GM23338 (cell line): Measurements from ENCODE around the gene MSH4. TPM values are rescaled to one million over a fixed set of nuclear protein-coding genes. Genes with fewer than 3 reads are reported as not detected.
"Not testable (repeated sequence)": the region's sequence is repeated elsewhere in the genome, so short reads cannot be mapped to it uniquely, and the experiment has no call there.

Source experiments
- ATAC-seq: fragments of 200-7000 bp; cut with Tn5 transposase; 3 replicates; pipeline ENCODE4 v1.9.1; 2020
- DNase-seq: peaks from one replicate; pipeline ENCODE4 v3.0.0-alpha.2; 2015; ENCODE audit warnings: low spot score
- H2AFZ ChIP-seq: fragments of 200-600 bp; sonication (generic); 2 replicates; pipeline ENCODE4 v1.8.0; 2016; ENCODE audit warnings: antibody characterized with exemption, mild to moderate bottlenecking, moderate library complexity
- H3F3A ChIP-seq: fragments of 200-600 bp; sonication (generic); replicated peaks from 2 replicates; pipeline ENCODE4 v1.8.0; 2017; ENCODE audit warnings: antibody characterized with exemption, mixed run types, low read depth
- H3K27ac ChIP-seq: fragments of 200-600 bp; sonication (generic); 2 replicates; pipeline ENCODE4 v1.6.1; 2016; ENCODE audit warnings: low read depth
- H3K27me3 ChIP-seq: fragments of 200-600 bp; sonication (generic); 2 replicates; pipeline ENCODE4 v1.8.0; 2016; ENCODE audit warnings: mild to moderate bottlenecking, mixed run types, moderate library complexity; ENCODE audit not compliant: insufficient read depth
- H3K36me3 ChIP-seq: fragments of 200-600 bp; sonication (generic); 2 replicates; pipeline ENCODE4 v1.8.0; 2016; ENCODE audit warnings: mild to moderate bottlenecking; ENCODE audit not compliant: insufficient read depth
- H3K4me1 ChIP-seq: fragments of 200-600 bp; sonication (generic); 2 replicates; pipeline ENCODE4 v1.8.0; 2016; ENCODE audit warnings: mild to moderate bottlenecking, moderate library complexity; ENCODE audit not compliant: insufficient read depth
- H3K4me2 ChIP-seq: fragments of 200-600 bp; sonication (generic); 2 replicates; pipeline ENCODE4 v1.7.1; 2017; ENCODE audit warnings: mixed run types
- H3K4me3 ChIP-seq: fragments of 200-600 bp; sonication (generic); 2 replicates; pipeline ENCODE4 v1.6.1; 2016; ENCODE audit warnings: mixed run types
- H3K79me2 ChIP-seq: fragments of 200-600 bp; sonication (generic); replicated peaks from 2 replicates; pipeline ENCODE4 v1.8.0; 2017; ENCODE audit warnings: mild to moderate bottlenecking; ENCODE audit not compliant: insufficient read depth
- H3K9me2 ChIP-seq: fragments of 200-600 bp; sonication (generic); 2 replicates; pipeline ENCODE4 v1.8.0; 2017; ENCODE audit not compliant: insufficient read depth
- H4K20me1 ChIP-seq: fragments of 200-600 bp; sonication (generic); replicated peaks from 2 replicates; pipeline ENCODE4 v1.8.0; 2017; ENCODE audit warnings: mild to moderate bottlenecking; ENCODE audit not compliant: insufficient read depth
- H3K27ac Mint-ChIP-seq: 2 replicates; pipeline ENCODE4 v1.8.0; 2020; ENCODE audit warnings: inconsistent platforms, mild to moderate bottlenecking, moderate library complexity, mixed read lengths
- H3K27me3 Mint-ChIP-seq: 3 replicates; pipeline ENCODE4 v1.8.0; 2022; ENCODE audit warnings: low read depth, mild to moderate bottlenecking, moderate library complexity, mixed read lengths, inconsistent platforms; ENCODE audit not compliant: insufficient read depth, poor library complexity
- H3K36me3 Mint-ChIP-seq: 3 replicates; pipeline ENCODE4 v1.8.0; 2021; ENCODE audit warnings: low read depth, mild to moderate bottlenecking, inconsistent platforms, moderate library complexity, mixed read lengths
- H3K4me1 Mint-ChIP-seq: 3 replicates; pipeline ENCODE4 v1.8.0; 2020; ENCODE audit warnings: mild to moderate bottlenecking, inconsistent platforms, mixed read lengths
- H3K4me3 Mint-ChIP-seq: 3 replicates; pipeline ENCODE4 v1.8.0; 2021; ENCODE audit warnings: moderate library complexity, mild to moderate bottlenecking, inconsistent platforms, mixed read lengths
- H3K9me3 Mint-ChIP-seq: 3 replicates; pipeline ENCODE4 v1.8.0; 2020; ENCODE audit warnings: moderate library complexity, mild to moderate bottlenecking, inconsistent platforms, mixed read lengths
- CREB1 ChIP-seq: fragments of 250-450 bp; sonication (Bioruptor Pico); IDR thresholded peaks from 2 replicates; pipeline ENCODE4 v1.5.0; 2020; ENCODE audit warnings: low read depth, mild to moderate bottlenecking, moderate library complexity
- EZH2phosphoT487 ChIP-seq: fragments of 200-600 bp; sonication (generic); IDR thresholded peaks from one replicate; pipeline ENCODE4 v1.8.1; 2018; ENCODE audit warnings: antibody characterized with exemption; ENCODE audit not compliant: unreplicated experiment
- NANOG ChIP-seq: IDR thresholded peaks from 2 replicates; pipeline ENCODE4 v1.6.1; 2016; ENCODE audit warnings: antibody characterized with exemption, borderline replicate concordance
- POLR2AphosphoS5 ChIP-seq: IDR thresholded peaks from 2 replicates; pipeline ENCODE4 v1.6.1; 2016; ENCODE audit warnings: antibody characterized with exemption, low read depth
- polyA plus RNA-seq: library from polyadenylated mRNA; unstranded; fragments of >200 nt; fragmentation: Nextera tagmentation; extraction: Ambion mirVana; gene quantifications from 2 replicates; pipeline ENCODE4 v1.2.1, GENCODE V29; 2016
- total RNA-seq: library from RNA; depleted of rRNA; stranded (reverse); fragments of >200 nt; shearing (Covaris generic); gene quantifications from 2 replicates; pipeline ENCODE4 v1.2.3, GENCODE V29; 2014
- TF ChIP-seq, protein P1 (sequence below): fragments of 250-450 bp; sonication (Bioruptor Pico); IDR thresholded peaks from 2 replicates; pipeline ENCODE4 v1.5.0; 2020; ENCODE audit warnings: mild to moderate bottlenecking, moderate library complexity

Gene MSH4
- total and polyA plus RNA-seq, 2 experiments from 2014 or later: 0.10 to 0.24 TPM

DNA sequence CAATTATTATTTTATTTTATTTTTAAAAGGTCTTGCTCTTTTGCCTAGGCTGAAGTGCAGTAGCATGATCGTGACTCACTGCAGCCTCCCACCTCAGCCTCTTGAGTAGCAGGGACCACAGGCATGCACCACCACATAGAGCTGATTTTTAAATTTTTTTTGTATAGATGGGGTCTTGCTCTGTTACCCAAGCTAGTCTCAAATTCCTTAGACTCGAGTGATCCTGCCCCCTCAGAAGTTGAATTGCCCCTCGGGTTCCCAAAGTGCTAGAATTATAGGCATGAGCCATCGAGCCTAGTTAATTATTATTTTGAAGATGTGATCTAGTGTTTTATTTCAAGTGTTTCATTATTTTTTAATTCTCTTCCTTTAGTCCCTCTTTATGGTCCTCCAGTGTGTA lies 12.2 kb downstream of the MSH4 start (continued):
- TF ChIP-seq, protein P1, sequence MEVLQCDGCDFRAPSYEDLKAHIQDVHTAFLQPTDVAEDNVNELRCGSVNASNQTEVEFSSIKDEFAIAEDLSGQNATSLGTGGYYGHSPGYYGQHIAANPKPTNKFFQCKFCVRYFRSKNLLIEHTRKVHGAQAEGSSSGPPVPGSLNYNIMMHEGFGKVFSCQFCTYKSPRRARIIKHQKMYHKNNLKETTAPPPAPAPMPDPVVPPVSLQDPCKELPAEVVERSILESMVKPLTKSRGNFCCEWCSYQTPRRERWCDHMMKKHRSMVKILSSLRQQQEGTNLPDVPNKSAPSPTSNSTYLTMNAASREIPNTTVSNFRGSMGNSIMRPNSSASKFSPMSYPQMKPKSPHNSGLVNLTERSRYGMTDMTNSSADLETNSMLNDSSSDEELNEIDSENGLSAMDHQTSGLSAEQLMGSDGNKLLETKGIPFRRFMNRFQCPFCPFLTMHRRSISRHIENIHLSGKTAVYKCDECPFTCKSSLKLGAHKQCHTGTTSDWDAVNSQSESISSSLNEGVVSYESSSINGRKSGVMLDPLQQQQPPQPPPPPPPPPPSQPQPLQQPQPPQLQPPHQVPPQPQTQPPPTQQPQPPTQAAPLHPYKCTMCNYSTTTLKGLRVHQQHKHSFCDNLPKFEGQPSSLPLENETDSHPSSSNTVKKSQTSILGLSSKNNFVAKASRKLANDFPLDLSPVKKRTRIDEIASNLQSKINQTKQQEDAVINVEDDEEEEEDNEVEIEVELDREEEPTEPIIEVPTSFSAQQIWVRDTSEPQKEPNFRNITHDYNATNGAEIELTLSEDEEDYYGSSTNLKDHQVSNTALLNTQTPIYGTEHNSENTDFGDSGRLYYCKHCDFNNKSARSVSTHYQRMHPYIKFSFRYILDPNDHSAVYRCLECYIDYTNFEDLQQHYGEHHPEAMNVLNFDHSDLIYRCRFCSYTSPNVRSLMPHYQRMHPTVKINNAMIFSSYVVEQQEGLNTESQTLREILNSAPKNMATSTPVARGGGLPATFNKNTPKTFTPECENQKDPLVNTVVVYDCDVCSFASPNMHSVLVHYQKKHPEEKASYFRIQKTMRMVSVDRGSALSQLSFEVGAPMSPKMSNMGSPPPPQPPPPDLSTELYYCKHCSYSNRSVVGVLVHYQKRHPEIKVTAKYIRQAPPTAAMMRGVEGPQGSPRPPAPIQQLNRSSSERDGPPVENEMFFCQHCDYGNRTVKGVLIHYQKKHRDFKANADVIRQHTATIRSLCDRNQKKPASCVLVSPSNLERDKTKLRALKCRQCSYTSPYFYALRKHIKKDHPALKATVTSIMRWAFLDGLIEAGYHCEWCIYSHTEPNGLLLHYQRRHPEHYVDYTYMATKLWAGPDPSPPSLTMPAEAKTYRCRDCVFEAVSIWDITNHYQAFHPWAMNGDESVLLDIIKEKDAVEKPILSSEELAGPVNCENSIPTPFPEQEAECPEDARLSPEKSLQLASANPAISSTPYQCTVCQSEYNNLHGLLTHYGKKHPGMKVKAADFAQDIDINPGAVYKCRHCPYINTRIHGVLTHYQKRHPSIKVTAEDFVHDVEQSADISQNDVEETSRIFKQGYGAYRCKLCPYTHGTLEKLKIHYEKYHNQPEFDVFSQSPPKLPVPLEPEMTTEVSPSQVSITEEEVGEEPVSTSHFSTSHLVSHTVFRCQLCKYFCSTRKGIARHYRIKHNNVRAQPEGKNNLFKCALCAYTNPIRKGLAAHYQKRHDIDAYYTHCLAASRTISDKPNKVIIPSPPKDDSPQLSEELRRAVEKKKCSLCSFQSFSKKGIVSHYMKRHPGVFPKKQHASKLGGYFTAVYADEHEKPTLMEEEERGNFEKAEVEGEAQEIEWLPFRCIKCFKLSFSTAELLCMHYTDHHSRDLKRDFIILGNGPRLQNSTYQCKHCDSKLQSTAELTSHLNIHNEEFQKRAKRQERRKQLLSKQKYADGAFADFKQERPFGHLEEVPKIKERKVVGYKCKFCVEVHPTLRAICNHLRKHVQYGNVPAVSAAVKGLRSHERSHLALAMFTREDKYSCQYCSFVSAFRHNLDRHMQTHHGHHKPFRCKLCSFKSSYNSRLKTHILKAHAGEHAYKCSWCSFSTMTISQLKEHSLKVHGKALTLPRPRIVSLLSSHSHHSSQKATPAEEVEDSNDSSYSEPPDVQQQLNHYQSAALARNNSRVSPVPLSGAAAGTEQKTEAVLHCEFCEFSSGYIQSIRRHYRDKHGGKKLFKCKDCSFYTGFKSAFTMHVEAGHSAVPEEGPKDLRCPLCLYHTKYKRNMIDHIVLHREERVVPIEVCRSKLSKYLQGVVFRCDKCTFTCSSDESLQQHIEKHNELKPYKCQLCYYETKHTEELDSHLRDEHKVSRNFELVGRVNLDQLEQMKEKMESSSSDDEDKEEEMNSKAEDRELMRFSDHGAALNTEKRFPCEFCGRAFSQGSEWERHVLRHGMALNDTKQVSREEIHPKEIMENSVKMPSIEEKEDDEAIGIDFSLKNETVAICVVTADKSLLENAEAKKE (CRISPR knock-in tag): no peak
- TF ChIP-seq NANOG (no peak), POLR2AphosphoS5 (no peak), EZH2phosphoT487 (no peak), CREB1 (no peak)

DNA sequence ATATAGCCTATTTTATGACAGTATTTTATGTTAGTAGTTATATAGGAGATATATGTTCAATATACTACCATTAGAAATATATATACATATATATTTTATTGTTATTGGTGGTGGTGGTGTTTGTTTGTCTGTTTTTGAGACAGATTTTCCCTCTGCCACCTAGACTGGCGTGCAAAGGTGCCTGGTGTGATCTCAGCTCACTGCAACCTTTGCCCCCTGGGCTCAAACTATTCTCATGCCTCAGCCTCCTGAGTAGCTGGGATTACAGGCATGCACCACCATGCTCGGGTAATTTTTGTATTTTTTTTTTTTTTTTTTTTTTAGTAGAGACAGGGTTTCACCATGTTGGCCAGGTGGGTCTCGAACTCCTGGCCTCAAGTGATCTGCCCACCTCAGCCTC lies 13.4 kb downstream of the MSH4 start:
- H3K9me2 ChIP-seq, H3K4me2 ChIP-seq, H3F3A ChIP-seq, H3K4me1 Mint-ChIP-seq, H3K79me2 ChIP-seq, ATAC-seq, H3K27ac ChIP-seq, H3K4me1 ChIP-seq, H3K27me3 Mint-ChIP-seq, H3K9me3 Mint-ChIP-seq, DNase-seq, H3K4me3 Mint-ChIP-seq, H3K36me3 ChIP-seq, H3K27me3 ChIP-seq, H2AFZ ChIP-seq, H3K27ac Mint-ChIP-seq, H3K4me3 ChIP-seq, H3K36me3 Mint-ChIP-seq, H4K20me1 ChIP-seq: not testable (repeated sequence)
